ENCODE results near the gene HDAC9.
"Not testable (repeated sequence)": the region's sequence is repeated elsewhere in the genome, so short reads cannot be mapped to it uniquely, and the experiment has no call there.

HDAC9 gene

DNA sequence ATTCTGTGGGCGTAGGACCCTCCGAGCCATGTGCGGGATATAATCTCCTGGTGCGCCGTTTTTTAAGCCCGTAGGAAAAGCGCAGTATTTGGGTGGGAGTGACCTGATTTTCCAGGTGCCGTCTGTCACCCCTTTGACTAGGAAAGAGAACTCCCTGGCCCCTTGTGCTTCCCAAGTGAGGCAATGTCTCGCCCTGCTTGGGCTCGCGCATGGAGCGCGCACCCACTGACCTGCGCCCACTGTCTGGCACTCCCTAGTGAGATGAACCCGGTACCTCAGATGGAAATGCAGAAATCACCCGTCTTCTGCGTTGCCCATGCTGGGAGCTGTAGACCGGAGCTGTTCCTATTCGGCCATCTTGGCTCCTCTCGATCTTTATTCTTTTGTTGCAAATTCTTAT is 495.2 kb downstream of the HDAC9 start:
- DNase-seq, result not testable (repeated sequence)

GRCh38 chr7:18993933-18994668 is 498.6 kb downstream of the HDAC9 start:
- DNase-seq, result no peak

DNA sequence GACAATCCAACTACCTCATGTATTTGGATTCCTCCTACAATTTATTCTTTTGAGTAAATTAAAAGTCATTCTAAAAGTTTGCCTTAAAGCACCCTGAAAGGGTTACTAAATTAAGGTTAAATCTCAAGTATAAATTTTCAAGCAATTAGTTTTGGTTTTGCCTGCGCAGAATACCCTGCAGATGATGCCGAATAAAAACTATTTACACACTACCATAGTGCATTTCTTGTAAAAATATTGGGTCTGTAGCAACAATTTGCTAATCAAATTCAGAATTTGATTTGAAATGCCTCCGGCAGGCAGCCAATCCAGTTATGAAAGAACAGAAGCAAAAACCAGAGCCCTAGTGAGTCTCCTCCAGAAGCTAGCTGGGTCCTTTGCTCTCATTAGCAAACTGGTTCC is 499.7 kb downstream of the HDAC9 start:
- no peak for DNase-seq

- DNase-seq, result no peak
Observed at GRCh38 chr7:18995811-18996426, 500.4 kb downstream of the HDAC9 start.

- no peak for DNase-seq
Observed at GRCh38 chr7:18996583-18996982, 501.0 kb downstream of the HDAC9 start.

GRCh38 chr7:18997477-18998150 is 502.1 kb downstream of the HDAC9 start:
- no peak for DNase-seq

DNA sequence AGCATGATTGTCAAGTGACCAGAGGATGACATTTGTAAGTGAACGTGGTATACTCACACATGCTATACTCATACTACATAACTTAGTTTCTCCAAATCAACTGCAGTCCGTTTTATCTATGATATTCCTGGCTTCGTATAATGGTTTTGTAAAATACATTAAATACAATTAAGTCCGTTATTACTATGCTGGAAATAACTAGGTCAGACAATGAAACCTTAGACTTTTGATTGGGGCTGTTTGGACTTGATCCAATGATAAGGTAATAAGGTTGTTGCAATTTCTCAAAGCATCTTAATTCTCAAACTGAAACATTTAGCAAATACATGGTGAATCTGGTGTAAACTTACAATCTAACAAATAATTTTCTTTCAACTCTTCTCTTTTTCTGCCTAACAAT is 504.9 kb downstream of the HDAC9 start:
- DNase-seq, result no peak

- no peak for DNase-seq
Observed at GRCh38 chr7:19001854-19002253, 506.3 kb downstream of the HDAC9 start.

DNA sequence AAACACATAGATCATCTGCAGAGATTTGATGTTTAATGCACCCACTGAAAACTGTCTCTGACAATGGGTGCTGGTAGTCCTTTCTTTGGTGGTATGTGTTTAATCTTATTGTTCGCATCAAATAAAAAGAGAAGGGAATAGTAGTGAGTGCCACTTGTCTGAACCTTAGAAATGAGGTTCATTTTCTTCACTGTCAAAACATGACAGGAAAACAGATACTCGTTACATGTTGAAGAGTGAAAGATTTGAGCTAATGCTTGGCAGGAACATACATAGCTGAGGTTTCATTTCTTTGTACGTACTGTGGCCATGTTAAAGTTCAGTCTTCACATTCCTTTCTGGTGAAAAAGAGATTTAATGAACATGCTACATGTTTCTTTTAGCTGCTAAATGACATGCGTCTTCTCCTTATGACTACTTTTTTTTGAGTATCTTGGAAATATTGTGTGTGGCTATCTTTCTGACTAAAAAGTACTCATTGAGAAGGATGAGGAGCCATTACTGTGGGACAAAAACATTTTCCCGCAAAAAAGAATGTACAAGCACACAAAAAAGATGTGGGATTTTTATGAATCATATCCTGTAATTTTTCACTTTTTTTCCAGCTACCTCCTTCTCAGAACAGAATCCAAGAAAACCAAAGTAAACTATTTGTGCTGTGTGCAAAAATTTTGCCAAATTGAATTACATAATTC is 513.8 kb downstream of the HDAC9 start:
- DNase-seq, result no peak

- DNase-seq, result no peak
Observed at GRCh38 chr7:19009936-19010280, 514.4 kb downstream of the HDAC9 start.

DNA sequence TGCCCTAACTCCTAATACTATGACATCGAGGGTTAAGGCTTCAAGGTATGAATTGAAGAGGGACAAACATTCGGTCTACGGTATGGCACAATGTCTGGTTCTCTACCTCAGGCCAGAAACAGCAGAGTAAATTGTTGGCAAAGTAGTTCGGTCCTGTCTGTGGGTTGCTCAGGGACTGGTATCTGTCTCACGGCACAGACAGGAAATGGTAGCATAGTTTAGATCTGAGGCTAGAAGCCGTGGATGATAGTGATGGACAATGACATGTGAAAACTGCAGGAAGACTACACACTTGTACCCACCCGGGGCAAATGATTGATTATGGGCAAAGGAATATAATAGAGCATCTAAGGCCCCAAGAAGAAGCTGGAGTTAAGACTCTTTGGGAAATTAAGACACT is 515.7 kb downstream of the HDAC9 start:
- DNase-seq, result no peak

DNA sequence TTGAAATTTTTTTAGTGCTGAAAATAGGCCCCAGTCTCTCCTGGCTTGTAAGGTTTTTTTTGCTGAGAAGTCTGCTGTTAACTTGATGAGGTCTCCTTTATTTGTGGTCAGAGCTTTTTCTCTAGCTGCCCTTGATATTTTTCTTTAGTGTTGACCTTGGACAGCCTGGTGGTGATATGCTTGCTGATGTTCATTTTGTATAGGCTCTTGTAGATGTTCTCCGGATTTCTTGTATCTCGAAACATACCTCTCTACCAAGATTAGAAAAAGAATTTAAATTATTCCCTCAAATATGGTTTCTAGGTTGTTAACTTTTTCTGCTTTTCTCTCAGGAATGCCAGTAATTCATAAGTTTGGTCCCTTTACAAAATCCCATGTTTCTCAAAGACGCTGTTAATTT is 519.5 kb downstream of the HDAC9 start:
- DNase-seq, result no peak

DNA sequence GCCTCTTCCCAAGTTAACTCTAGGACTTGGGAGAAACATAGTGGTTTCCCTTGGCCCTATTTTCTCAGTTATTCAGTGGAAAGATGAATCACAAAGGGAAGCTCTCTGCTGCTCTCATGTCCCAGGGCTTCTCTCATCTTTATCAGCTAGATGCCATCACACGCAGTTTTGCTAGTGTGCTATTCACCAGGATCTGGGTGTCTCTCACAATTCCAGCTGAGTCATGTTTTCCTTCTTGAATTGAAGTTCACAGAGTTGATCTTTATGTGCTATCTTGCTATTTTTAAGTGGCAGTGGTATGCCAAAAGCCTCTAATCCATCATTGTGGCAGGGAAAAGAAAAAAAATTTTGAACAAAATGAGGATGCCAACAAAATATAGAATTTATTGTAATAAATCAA is 520.6 kb downstream of the HDAC9 start:
- DNase-seq, result no peak

DNA sequence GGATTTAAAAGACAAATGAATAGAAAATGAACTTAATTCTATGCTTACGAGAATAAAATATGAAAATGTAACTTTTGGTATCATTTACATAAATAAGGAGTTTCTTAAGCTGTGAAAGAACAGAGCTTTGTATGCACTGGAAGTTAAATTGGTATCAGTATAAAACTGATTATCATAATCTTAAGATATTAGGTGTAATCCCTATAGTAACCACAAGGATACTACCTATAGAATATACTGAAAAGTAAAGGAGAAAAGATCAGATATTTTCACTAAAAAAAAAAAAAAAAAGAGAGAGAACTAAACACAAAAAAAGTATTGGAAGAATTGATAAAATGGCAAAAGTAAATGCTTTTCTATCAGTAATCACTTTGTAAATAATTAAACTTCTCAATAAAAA is 521.8 kb downstream of the HDAC9 start:
- no peak for DNase-seq

GRCh38 chr7:19020062-19020461 is 524.5 kb downstream of the HDAC9 start:
- no peak for DNase-seq

DNA sequence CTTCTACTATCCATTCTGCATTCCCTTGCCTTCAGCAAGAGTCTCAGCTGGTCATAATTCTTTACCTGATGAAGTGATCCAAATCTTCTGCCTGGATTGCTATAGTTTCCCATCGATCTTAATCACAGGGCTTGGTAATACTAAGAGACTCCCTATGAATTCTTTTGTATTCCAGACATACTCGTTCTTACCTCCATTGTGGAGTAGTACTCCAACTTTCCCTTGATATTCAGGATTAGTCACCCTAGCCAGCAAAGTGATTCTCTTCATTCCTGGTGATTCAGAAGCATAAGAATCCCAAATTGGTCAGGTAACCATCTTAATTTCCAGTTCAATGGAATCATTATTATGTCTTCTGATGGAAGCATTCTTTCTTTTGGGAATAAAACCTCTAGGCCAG is 525.2 kb downstream of the HDAC9 start:
- no peak for DNase-seq

GRCh38 chr7:19023477-19023876 is 527.9 kb downstream of the HDAC9 start:
- no peak for DNase-seq

DNA sequence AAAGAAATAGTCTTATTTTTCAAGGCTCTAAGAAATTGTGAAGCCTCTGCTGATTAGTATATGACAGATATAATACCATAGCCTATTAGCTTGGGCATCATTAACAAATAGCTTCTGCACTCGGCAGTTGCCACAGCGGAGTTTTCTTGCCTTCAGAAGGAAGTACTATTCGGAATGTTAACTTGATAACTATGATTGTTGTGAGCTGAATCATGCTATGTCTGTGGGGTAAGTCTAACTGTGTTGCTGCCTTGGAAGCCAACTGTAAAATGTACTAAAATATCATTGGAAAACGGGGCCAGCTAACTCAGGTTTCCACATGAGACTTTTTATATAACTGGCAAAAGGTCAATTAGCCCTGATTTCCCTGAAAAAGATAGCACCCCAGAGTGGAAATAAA is 528.7 kb downstream of the HDAC9 start:
- no peak for DNase-seq

GRCh38 chr7:19026888-19027287 is 531.3 kb downstream of the HDAC9 start:
- DNase-seq, result no peak

DNA sequence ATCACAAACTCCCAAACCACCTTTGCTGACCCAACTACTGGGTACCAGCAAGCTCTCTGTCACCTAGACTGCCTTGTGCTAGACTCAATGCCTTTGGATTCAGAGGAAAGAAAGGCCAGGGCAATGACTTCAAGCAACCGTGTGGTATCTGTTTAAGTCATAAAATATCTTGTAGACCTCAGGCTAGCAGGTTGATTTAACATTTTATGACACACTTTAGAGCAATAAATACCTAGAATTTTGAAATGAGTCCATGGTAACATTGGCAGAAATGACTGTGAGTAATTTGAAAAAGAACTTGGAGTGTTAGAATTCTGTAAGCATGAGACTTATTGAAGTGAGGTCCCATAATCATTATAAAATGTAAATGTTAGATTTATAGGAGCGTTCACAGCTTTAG is 534.7 kb downstream of the HDAC9 start:
- no peak for DNase-seq

DNA sequence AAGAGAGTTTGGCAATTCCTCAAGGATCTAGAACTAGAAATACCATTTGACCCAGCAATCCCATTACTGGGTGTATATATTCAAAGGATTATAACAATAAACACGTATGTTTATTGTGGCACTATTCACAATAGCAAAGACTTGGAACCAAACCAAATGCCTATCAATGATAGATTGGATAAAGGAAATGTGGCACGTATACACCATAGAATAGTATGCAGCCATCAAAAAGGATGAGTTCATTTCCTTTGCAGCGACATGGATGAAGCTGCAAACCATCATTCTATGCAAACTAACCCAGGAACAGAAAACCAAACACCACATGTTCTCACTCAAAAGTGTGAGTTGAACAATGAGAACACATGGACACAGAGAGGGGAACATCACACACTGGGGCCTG is 537.4 kb downstream of the HDAC9 start:
- DNase-seq, result not testable (repeated sequence)

GRCh38 chr7:19051767-19052375 is 556.3 kb downstream of the HDAC9 start:
- DNase-seq, result no peak

Measured in MV-4-11 (cell line).